Muscle layer of colon (tissue), 2 donors: Measurements from ENCODE around the gene DLX1.
"Not testable (repeated sequence)": the region's sequence is repeated elsewhere in the genome, so short reads cannot be mapped to it uniquely, and the experiment has no call there.

Experiments used
- H3K27ac ChIP-seq: one replicate; pipeline ENCODE4 v1.7.0; 2013; ENCODE audit warnings: low read depth, mild to moderate bottlenecking, low read length, moderate library complexity
- H3K27me3 ChIP-seq, 2 donors: one replicate each; pipeline ENCODE4 v1.7.0; 2013; ENCODE audit warnings: low read length in 2 of 2, mild to moderate bottlenecking in 2 of 2; ENCODE audit not compliant: insufficient read depth in 2 of 2, control insufficient read depth in 1 of 2
- H3K36me3 ChIP-seq: one replicate; pipeline ENCODE4 v1.7.0; 2013; ENCODE audit warnings: mild to moderate bottlenecking, low read length; ENCODE audit not compliant: insufficient read depth
- H3K4me1 ChIP-seq: one replicate; pipeline ENCODE4 v1.7.0; 2013; ENCODE audit warnings: mild to moderate bottlenecking, low read length; ENCODE audit not compliant: insufficient read depth
- H3K4me3 ChIP-seq, 2 donors: one replicate each; pipeline ENCODE4 v1.7.0; 2013; ENCODE audit warnings: low read length in 2 of 2, low read depth in 1 of 2, mild to moderate bottlenecking in 1 of 2, moderate library complexity in 1 of 2
- H3K9ac ChIP-seq: one replicate; pipeline ENCODE4 v1.7.0; 2013; ENCODE audit warnings: low read length
- H3K9me3 ChIP-seq: one replicate; pipeline ENCODE4 v1.7.0; 2013; ENCODE audit warnings: mild to moderate bottlenecking, low read length
- donor health status: abdominal sarcoma.
- donor health status: Adenocarcinoma of cecum.

DLX1 gene

GRCh38 chr2:172050479-172051125, 34.7 kb upstream of the DLX1 start:
- Histone ChIP-seq H3K4me3 (no peak overlapping the region), H3K9me3 (no peaks in the 10 kb centered on the region), H3K36me3 (no peaks in the 10 kb centered on the region), H3K27ac (no peak overlapping the region), H3K27me3 (no peaks in the 10 kb centered on the region), H3K9ac (no peak overlapping the region), H3K4me1 (no peaks in the 10 kb centered on the region)

- no peaks in the 10 kb centered on the region for H3K9me3 ChIP-seq
- no peaks in the 10 kb centered on the region for H3K27me3 ChIP-seq
- H3K9ac ChIP-seq = no peak overlapping the region
- H3K36me3 ChIP-seq = no peaks in the 10 kb centered on the region
- H3K27ac ChIP-seq = no peak overlapping the region
- no peak overlapping the region for H3K4me3 ChIP-seq
- no peaks in the 10 kb centered on the region for H3K4me1 ChIP-seq
Observed at GRCh38 chr2:172052000-172052983, 33.0 kb upstream of the DLX1 start.

GRCh38 chr2:172053486-172053885, 31.8 kb upstream of the DLX1 start:
- H3K9ac ChIP-seq = no peak overlapping the region
- no peaks in the 10 kb centered on the region for H3K27me3 ChIP-seq
- H3K9me3 ChIP-seq = no peaks in the 10 kb centered on the region
- no peak overlapping the region for H3K4me3 ChIP-seq
- no peak overlapping the region for H3K27ac ChIP-seq
- H3K4me1 ChIP-seq = no peaks in the 10 kb centered on the region
- no peaks in the 10 kb centered on the region for H3K36me3 ChIP-seq

- no peak overlapping the region for H3K4me3 ChIP-seq
- H3K36me3 ChIP-seq = no peaks in the 10 kb centered on the region
- no peaks in the 10 kb centered on the region for H3K4me1 ChIP-seq
Observed at GRCh38 chr2:172056293-172056692, 29.0 kb upstream of the DLX1 start.

GRCh38 chr2:172058660-172059059, 26.6 kb upstream of the DLX1 start:
- Histone ChIP-seq H3K27ac (no peak overlapping the region), H3K9ac (no peak overlapping the region), H3K4me1 (no peaks in the 10 kb centered on the region), H3K4me3 (no peak overlapping the region), H3K9me3 (no peaks in the 10 kb centered on the region), H3K36me3 (no peaks in the 10 kb centered on the region), H3K27me3 (no peaks in the 10 kb centered on the region)

More at GRCh38 chr2:172056293-172056692, 29.0 kb upstream of the DLX1 start:
- Histone ChIP-seq H3K9me3 (no peaks in the 10 kb centered on the region), H3K27ac (no peak overlapping the region), H3K9ac (no peak overlapping the region), H3K27me3 (no peaks in the 10 kb centered on the region)

- not testable (repeated sequence) for H3K9ac ChIP-seq, H3K27ac ChIP-seq, H3K36me3 ChIP-seq, H3K9me3 ChIP-seq, H3K4me3 ChIP-seq, H3K27me3 ChIP-seq, H3K4me1 ChIP-seq
Observed at GRCh38 chr2:172060118-172060517, 25.2 kb upstream of the DLX1 start.

GRCh38 chr2:172062402-172063004, 22.8 kb upstream of the DLX1 start:
- no peaks in the 10 kb centered on the region for H3K4me1 ChIP-seq
- H3K9me3 ChIP-seq = no peaks in the 10 kb centered on the region
- H3K4me3 ChIP-seq = no peak overlapping the region
- H3K27me3 ChIP-seq = no peaks in the 10 kb centered on the region
- no peaks in the 10 kb centered on the region for H3K36me3 ChIP-seq
- no peak overlapping the region for H3K27ac ChIP-seq
- no peak overlapping the region for H3K9ac ChIP-seq

GRCh38 chr2:172063446-172063845, 21.9 kb upstream of the DLX1 start:
- no peaks in the 10 kb centered on the region for H3K36me3 ChIP-seq
- no peaks in the 10 kb centered on the region for H3K27me3 ChIP-seq
- H3K27ac ChIP-seq = no peak overlapping the region
- H3K9me3 ChIP-seq = no peaks in the 10 kb centered on the region
- no peaks in the 10 kb centered on the region for H3K4me1 ChIP-seq
- H3K4me3 ChIP-seq = no peak overlapping the region
- H3K9ac ChIP-seq = no peak overlapping the region

GRCh38 chr2:172065111-172065510, 20.2 kb upstream of the DLX1 start:
- H3K9me3 ChIP-seq = no peaks in the 10 kb centered on the region
- H3K4me1 ChIP-seq = no peaks in the 10 kb centered on the region
- H3K27ac ChIP-seq = no peak overlapping the region
- H3K27me3 ChIP-seq = no peaks in the 10 kb centered on the region
- no peak overlapping the region for H3K9ac ChIP-seq
- H3K4me3 ChIP-seq = no peak overlapping the region
- H3K36me3 ChIP-seq = no peaks in the 10 kb centered on the region

GRCh38 chr2:172066394-172066886, 18.9 kb upstream of the DLX1 start:
- no peak overlapping the region for H3K27ac ChIP-seq
- H3K27me3 ChIP-seq = no peaks in the 10 kb centered on the region
- H3K4me1 ChIP-seq = no peaks in the 10 kb centered on the region
- H3K9me3 ChIP-seq = no peaks in the 10 kb centered on the region
- no peak overlapping the region for H3K9ac ChIP-seq
- no peaks in the 10 kb centered on the region for H3K36me3 ChIP-seq
- H3K4me3 ChIP-seq = no peak overlapping the region

- not testable (repeated sequence) for H3K4me3 ChIP-seq, H3K9ac ChIP-seq, H3K27ac ChIP-seq, H3K4me1 ChIP-seq, H3K9me3 ChIP-seq, H3K36me3 ChIP-seq, H3K27me3 ChIP-seq
Observed at GRCh38 chr2:172067905-172068304, 17.4 kb upstream of the DLX1 start.
